NB4 (cell line): Measurements from ENCODE around the gene TBC1D22A.

Experiments used
- CTCF ChIP-seq: IDR thresholded peaks from one replicate; pipeline ENCODE4 v1.5.1; 2012; ENCODE audit warnings: low read depth, low read length
- MAX ChIP-seq: IDR thresholded peaks from 2 replicates; pipeline ENCODE4 v1.6.1; 2011; ENCODE audit warnings: low read depth, low read length
- MYC ChIP-seq: IDR thresholded peaks from 2 replicates; pipeline ENCODE4 v1.6.1; 2011; ENCODE audit warnings: low read depth, low read length
- POLR2A ChIP-seq: IDR thresholded peaks from 2 replicates; pipeline ENCODE4 v1.6.1; 2011; ENCODE audit warnings: mild to moderate bottlenecking; ENCODE audit not compliant: insufficient read length; ENCODE audit errors: extremely low read depth

GRCh38 chr22:46740910-46741780 is 21.3 kb upstream of the TBC1D22A start:
- TF ChIP-seq POLR2A = no peak
- TF ChIP-seq MYC = no peak
- TF ChIP-seq MAX = no peak
- TF ChIP-seq CTCF = no peak
